ENCODE data around the gene BUB1B.

BUB1B gene

DNA sequence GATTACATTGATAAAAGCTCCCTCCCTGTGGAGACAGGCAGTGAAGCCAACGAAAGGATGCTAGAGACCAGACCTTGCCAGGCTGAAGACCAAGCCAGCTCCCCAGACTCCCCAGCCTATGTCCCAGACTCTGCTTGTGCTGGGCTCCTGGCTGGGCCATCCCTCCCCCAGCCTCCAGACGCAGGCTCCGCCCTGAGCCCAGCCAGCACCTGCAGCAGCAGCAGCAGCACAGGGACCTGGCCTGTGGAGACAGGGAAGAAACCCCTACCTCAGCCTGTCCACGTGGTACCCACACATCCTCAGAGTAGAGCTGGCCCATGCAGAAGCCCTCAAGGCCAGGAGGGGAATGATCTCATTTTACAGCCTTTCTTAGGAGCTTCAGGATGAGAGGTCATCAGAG is 108.7 kb downstream of the BUB1B start:
- no peak overlapping the region for H3K4me3 ChIP-seq (ENCODE audit: low read length)
- DNase-seq (ENCODE audit: low read depth): no peak
- TF ChIP-seq, protein P1, sequence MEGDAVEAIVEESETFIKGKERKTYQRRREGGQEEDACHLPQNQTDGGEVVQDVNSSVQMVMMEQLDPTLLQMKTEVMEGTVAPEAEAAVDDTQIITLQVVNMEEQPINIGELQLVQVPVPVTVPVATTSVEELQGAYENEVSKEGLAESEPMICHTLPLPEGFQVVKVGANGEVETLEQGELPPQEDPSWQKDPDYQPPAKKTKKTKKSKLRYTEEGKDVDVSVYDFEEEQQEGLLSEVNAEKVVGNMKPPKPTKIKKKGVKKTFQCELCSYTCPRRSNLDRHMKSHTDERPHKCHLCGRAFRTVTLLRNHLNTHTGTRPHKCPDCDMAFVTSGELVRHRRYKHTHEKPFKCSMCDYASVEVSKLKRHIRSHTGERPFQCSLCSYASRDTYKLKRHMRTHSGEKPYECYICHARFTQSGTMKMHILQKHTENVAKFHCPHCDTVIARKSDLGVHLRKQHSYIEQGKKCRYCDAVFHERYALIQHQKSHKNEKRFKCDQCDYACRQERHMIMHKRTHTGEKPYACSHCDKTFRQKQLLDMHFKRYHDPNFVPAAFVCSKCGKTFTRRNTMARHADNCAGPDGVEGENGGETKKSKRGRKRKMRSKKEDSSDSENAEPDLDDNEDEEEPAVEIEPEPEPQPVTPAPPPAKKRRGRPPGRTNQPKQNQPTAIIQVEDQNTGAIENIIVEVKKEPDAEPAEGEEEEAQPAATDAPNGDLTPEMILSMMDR (conservative IDR thresholded peaks at IDR 0.05; ENCODE audit: low read length): no peak

DNA sequence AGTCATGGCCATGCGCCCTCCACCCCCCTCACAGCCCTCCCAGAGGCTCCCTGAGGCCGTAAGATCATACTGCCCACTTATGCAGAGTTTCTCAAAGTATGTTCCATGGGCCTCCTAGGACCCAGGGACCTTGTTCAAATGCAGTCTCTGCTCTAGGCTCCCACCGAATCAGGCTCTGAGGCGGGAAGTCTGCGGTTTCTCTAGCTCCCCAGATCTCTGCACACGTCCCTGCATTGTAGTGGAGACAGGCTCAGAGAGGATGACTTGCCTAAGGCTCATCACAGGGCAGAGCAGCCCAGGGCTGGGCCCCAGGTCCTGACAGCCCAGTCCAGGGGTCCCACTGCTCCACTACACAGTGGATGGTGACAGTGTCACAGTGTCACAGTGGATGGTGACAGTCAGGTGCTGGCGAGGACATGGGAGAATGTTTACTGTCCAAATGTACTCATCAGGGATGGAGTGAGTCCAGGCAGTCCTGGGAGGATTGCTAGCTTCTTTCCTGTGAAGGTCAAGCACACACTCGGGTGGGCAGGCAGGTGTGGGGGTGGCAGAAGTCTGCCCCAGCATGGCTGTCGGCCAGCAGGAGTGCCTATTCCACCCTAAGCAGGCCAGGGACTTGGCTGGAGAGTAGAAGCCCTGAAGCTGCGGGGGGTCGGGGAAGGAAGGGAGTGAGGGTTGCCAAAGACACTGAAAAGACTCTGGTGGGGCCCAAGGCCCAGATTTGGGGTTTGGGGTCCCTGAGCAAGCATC is 109.6 kb downstream of the BUB1B start:
- DNase-seq (ENCODE audit: low read depth): no peak
- no peak overlapping the region for H3K4me3 ChIP-seq (ENCODE audit: low read length)
- TF ChIP-seq, protein P1 (conservative IDR thresholded peaks at IDR 0.05; ENCODE audit: low read length): no peak
